HCT116 (cell line): ENCODE results near the gene DAPK1.

Source experiments
- POLR2A ChIP-seq: IDR thresholded peaks from 2 replicates; pipeline ENCODE4 v1.7.0; 2011; ENCODE audit warnings: borderline replicate concordance; ENCODE audit not compliant: insufficient read depth, insufficient read length; ENCODE audit errors: extremely low read depth
- POLR2AphosphoS5 ChIP-seq: IDR thresholded peaks from 2 replicates; pipeline ENCODE4 v1.6.1; 2011; ENCODE audit warnings: mild to moderate bottlenecking, low read depth, low read length, moderate library complexity
- ZFX ChIP-seq: fragments of 450-650 bp; IDR thresholded peaks from 2 replicates; pipeline ENCODE4 v1.6.1; 2017

DNA sequence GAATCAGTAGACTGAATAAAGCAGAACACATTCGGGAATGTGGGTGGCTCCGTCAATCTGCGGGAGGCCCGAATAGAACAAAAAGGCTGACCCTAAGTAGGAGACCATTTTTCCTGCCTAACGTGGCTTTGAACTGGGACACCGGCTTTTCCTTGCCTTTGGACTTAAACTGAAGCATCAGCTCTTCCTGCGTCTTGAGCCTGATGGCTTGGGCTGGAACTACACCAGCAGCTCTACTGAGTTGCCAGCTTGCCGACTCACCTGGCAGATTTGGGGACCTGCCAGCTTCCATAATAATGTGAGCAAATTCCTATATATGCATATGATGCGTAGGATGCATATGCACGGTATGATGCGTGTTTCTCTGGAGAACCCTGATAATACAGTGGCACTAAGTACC, 111.3 kb downstream of the DAPK1 start:
- TF ChIP-seq POLR2AphosphoS5 (no peak), POLR2A (no peak), ZFX (no peak)
